Heart left ventricle (tissue), 13 donors: Measurements from ENCODE around the gene ASRGL1.

ENCODE experiments used
- POLR2A ChIP-seq, 2 donors: fragments of 450-650 bp; IDR thresholded peaks; one replicate each; pipeline ENCODE4 v1.6.1; 2017; ENCODE audit warnings: antibody characterized with exemption in 2 of 2, mild to moderate bottlenecking in 2 of 2, moderate library complexity in 2 of 2
- TF ChIP-seq, protein P1 (sequence below), 12 donors: fragments of 200-600 bp; sonication (generic) in 4 of 12; IDR thresholded peaks; one replicate each; pipeline versions ENCODE4 v1.5.0 to v1.8.0; 2018 to 2022; ENCODE audit warnings: antibody characterized with exemption in 12 of 12, mild to moderate bottlenecking in 5 of 12
- donor health status: ischemic (EF 13 %, LVEDD 7.1; RV severe dilation, severe dysfunction).
- donor health status: DM: no; HTN: yes; CAD: no.
- donor health status: DM: no; HTN: no; CAD: no.
- donor health status: ischemic (EF 25% LVEDD 6.9; RV normal size, moderate dysfunction).
- donor health status: ischemic (EF 25% LVEDD 5.7; RV mildly dilated, moderate dysfunction).
- donor health status: ischemic (EF 35%, LVEDD 5.7; RV mildly dilated, moderate dysfunction).
- donor health status: nonischemic (EF 11% LVEDD 7.7; RV severe dilation, severe dysfunction).
- donor health status: DM: yes; HTN: yes; CAD: no.
- donor health status: PGD.
- donor health status: ischemic (EF 29% LVEDD 5.4; RV normal size, mild dysfunction).
- donor health status: nonischemic (EF 23%, LVEDD 6.1; RV moderate dilation, normal function).

DNA sequence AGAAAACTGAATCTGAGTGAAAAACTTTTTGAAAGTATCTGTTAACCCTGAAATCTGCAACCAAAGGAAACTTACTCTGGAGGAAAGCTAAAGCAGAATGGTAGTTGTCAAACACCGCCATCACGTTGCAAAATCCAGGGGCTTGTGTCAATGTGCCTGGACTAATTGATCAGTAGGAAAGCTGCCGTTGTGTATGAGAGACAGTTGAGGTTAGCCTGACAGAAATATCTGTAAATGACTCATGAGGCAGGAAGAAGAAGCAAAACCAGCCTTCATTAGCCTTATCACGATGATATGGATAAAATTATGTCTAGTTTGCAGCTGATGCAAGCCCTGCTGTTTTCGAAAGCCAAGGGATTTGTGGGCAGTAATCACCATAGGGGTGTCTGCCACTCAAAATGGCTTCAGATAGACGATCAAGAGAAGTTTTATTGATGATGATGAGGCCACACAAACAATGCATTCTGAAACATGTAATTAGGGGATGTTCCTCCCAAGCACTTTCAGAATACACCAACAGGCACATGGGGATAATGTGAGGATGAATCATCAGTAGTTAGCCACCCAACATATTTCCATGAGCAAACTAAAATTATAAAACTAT, 90.5 kb downstream of the ASRGL1 start:
- TF ChIP-seq, protein P1, sequence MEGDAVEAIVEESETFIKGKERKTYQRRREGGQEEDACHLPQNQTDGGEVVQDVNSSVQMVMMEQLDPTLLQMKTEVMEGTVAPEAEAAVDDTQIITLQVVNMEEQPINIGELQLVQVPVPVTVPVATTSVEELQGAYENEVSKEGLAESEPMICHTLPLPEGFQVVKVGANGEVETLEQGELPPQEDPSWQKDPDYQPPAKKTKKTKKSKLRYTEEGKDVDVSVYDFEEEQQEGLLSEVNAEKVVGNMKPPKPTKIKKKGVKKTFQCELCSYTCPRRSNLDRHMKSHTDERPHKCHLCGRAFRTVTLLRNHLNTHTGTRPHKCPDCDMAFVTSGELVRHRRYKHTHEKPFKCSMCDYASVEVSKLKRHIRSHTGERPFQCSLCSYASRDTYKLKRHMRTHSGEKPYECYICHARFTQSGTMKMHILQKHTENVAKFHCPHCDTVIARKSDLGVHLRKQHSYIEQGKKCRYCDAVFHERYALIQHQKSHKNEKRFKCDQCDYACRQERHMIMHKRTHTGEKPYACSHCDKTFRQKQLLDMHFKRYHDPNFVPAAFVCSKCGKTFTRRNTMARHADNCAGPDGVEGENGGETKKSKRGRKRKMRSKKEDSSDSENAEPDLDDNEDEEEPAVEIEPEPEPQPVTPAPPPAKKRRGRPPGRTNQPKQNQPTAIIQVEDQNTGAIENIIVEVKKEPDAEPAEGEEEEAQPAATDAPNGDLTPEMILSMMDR (IDR thresholded peaks at IDR 0.05), result no peak
- TF ChIP-seq POLR2A (IDR thresholded peaks at IDR 0.05), result no peak
